Bone marrow (tissue), 2 donors: Measurements from ENCODE around the gene NDUFS3.
"Not testable (repeated sequence)": the region's sequence is repeated elsewhere in the genome, so short reads cannot be mapped to it uniquely, and the experiment has no call there.

Experiments used
- DNase-seq, 2 donors: peaks; one replicate each; lab custom pipeline; 2025; lab: John Stamatoyannopoulos, UW

Gene NDUFS3

DNA sequence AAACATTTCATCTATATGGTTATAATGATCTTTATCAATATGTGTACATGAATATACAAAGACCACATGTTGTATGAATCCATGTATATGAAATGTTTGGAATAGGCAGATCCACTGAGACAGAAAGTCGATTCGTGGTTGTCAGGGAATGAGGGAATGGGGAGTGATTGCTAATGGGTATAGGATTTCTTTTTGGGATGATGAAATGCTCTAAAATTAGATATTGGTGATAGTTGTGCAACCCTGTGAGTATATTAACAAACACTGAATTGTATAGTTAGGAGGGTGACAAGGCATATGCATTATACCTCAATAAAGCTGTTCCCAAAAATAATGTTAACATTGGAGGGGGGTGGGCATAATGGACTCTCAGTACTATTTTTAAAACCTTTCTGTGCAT lies 18.4 kb upstream of the NDUFS3 start:
- DNase-seq = no peak

DNA sequence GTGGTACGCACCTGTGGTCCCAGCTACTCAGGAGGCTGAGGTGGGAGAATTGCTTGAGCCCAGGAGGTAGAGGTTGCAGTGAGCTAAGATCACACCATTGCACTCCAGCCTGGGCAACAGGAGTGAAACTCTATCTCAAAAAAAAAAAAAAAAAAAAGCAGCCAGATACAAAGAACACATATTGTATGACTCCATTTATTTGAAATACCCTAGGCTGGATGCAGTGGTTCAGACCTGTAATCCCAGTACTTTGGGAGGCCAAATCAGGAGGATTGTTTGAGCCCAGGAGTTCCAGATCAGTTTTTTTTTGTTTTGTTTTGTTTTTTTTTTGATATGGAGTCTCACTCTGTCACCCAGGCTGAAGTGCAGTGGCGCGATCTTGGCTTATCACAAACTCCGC lies 16.5 kb upstream of the NDUFS3 start:
- not testable (repeated sequence) for DNase-seq

DNA sequence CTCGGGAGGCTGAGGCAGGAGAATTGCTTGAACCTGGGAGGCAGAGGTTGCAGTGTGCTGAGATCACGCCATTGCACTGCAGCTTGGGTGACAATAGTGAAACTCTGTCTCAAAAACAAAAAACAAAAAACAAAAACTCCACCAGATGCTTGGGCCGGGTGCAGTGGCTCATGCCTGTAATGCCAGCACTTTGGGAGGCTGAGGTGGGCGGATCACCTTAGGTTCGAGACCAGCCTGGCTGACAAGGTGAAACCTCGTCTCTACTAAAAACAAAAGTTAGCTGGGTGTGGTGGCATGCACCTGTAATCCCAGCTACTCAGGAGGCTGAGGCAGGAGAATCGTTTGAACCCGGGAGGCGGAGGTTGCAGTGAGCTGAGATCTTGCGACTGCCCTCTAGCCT lies 14.5 kb upstream of the NDUFS3 start:
- not testable (repeated sequence) for DNase-seq

DNA sequence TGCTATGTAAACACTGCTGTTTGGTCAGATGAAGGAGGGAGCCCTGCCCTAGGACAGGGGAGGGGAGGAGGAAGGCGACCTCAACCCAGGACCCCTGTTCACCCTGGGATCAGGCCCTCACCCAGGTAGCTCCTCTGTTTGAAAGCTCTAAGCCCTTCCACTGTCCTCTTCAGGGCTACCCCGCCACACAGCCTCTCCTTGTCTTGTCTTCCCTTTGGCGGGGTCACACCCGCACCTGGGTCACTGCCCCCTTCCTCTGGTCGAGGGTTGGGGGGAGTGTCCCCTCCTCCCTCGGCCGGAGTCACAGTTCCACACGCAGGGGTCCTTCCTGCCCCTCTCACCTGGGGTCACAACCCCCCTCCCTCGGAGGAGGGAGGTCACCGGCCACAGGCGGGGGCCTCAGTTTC lies 13.9 kb upstream of the NDUFS3 start:
- DNase-seq = no peak

DNA sequence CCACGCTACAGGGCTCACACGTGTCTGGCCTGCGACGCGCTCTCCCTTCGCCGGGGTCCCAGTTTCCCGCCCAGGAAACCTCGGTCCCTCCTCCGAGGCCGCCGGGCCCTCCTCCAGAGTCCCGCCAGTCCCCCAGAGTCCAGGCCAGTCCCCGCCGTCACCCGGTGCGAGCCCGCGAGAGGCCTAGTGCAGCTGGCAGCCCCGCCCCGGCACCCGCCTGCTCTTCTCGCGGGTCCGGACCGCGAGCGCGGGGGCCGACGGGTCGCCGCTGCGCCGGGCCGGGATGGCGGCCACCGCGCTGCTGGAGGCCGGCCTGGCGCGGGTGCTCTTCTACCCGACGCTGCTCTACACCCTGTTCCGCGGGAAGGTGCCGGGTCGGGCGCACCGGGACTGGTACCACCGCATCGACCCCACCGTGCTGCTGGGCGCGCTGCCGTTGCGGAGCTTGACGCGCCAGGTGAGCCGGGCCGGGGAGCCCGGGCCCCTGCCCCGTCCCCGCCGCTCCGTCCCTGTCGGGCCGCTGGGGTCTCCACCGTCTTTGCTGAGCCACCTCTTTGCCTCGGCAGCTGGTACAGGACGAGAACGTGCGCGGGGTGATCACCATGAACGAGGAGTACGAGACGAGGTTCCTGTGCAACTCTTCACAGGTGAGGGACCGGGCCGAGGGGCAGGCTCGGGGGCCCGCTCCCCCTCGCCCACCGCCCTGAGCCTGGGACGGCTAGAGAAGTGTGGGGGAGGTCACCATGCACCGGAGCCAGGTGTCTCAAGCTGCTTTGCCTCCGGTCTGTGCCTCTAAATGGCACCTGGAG lies 13.3 kb upstream of the NDUFS3 start, which contains the start of gene PTPMT1:
PTPMT1 (plus strand) TSS at position 260 of the 809 bp plus-strand sequence; CDS start at position 284, 24 bp downstream.
- DNase-seq = peak; percentile 21 to 30

DNA sequence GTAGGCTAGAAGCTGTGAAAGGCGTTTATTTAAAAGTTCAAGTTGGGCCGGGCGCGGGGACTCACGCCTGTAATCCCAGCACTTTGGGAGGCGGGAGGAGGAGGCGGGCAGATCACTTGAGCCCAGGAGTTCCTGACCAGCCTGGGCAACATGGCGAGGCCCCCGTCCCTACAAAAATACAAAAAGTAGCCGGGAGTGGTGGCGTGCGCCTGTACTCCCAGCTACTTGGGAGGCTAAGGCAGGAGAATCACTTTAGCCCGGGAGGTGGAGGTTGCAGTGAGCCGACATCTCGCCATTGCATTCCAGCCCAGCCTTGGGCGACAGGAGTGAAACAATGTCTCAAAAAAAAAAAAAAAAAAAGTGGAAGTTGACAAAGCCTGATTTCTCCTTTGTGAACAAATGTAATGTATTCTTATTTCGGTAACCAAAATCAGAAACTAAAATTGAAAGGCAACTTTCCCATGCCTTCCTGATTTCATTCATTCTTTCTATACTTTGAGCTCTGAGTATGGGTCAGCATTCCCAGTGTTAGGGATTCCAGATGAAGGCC lies 12.7 kb upstream of the NDUFS3 start:
- no peak for DNase-seq

DNA sequence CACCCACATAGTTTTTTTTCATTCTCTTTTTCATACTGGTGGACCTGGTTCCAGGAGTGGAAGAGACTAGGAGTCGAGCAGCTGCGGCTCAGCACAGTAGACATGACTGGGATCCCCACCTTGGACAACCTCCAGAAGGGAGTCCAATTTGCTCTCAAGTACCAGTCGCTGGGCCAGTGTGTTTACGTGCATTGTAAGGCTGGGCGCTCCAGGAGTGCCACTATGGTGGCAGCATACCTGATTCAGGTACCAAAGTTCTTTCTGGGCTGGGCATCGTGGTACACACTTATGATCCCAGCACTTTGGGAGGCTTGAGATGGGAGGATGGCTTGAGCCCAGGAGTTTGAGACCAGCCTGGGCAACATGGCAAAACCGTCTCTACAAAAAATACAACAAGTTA lies 9.2 kb upstream of the NDUFS3 start:
- DNase-seq = no peak

DNA sequence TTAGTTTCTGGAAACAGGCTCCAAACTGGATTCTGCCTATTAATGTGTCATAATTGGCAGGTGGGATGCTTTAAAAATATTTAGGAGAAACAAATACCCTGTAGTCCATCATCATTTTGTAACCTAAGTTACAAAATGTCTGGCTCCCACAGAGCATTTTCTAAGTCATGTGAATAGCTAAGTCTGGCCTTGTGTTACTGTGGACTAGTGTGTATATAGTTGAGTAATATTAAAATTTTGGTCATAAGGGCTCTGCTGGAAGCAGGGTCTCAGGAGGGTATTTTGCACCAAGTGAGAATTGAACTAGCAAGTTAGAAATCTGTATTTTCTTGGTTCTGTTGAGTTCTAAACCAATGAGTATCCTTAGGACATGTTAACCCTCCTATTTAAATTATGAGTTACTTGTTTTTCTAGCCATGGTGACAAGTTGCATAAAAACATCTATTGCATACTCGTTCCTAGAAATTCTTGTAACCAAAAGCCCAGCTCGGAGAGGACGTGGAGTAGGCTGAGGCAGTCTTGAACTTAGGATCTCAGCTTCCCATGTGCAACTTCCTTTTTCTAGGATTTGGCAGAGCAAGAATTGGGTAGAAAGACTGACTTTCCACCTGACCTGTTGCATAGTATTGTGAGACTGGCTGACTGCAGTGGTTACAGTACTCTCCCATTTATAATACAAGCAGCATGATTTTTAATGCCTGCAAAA lies 8.1 kb upstream of the NDUFS3 start:
- no peak for DNase-seq

DNA sequence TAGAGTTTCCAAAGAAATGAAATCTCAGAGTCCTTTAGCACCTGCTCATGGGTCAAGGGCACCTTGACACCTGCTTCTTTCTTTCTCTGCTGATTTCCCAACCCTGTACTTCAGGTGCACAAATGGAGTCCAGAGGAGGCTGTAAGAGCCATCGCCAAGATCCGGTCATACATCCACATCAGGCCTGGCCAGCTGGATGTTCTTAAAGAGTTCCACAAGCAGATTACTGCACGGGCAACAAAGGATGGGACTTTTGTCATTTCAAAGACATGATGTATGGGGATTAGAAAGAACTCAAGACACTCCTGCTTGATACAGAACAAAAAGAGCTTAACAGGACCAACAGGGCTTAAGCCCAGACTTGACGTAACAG lies 7.5 kb upstream of the NDUFS3 start:
- DNase-seq = no peak

DNA sequence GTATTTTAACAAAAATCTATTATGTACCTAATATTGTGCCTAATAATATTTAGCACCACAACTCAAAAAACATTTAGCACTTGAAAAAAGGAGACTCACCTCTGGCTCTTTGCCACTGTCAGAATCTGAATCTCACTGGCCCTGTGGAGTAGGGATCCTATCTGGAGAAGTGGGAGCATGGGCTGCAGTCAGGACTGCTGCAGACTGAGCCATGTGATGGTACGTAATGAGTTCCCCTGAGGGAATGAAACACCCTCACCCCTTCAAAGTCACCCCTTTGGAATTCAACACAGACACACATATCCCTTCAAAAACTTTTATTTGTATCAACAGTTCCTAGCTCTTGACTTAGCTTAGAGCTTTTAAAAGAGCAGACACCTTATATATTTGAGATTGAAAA lies 7.0 kb upstream of the NDUFS3 start:
- DNase-seq = no peak

DNA sequence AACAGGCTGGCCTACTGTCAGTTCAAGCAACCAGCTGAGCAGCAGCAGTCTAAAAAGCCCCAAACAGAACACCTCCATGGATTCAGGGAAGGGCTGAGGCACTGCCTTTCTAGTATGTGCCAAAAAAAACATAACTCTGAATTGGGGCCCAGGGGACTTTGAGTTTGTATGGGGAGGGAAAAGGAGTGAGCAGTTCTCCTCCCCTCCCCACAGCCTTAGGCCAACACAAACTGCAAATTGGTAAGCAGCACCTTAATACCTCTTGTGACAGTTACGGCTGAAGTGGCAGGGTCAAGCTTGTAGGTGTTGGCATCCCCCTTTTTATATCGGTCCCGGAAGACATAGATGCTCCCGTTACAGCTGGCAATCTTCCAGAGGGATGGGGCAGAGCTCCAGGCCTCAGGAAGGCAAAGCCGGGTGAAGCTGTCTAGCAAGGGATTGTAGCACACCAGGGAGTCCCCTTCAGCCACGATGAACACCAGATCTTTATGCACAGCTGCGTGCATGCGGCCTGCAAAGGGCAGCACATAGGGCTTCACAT lies 6.1 kb upstream of the NDUFS3 start:
- no peak for DNase-seq

DNA sequence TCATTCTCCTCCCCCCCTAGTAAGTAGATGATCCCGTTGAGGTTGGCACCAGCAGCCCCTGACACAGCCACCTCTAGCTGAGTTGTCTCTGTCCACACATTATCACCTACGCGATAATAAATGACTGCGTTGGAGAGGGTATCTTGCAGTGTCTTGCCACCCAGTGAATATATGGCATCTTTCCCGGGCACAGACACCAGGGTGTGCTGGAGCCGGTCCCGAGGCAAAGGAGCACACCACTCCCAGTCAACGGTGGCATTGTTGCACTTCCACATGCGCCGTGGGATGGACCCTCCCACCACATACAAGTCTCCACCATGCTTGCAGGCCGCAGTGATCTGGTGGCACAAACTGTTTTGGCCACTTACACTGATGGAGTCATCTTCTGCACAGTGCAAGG lies 5.6 kb upstream of the NDUFS3 start:
- no peak for DNase-seq

DNA sequence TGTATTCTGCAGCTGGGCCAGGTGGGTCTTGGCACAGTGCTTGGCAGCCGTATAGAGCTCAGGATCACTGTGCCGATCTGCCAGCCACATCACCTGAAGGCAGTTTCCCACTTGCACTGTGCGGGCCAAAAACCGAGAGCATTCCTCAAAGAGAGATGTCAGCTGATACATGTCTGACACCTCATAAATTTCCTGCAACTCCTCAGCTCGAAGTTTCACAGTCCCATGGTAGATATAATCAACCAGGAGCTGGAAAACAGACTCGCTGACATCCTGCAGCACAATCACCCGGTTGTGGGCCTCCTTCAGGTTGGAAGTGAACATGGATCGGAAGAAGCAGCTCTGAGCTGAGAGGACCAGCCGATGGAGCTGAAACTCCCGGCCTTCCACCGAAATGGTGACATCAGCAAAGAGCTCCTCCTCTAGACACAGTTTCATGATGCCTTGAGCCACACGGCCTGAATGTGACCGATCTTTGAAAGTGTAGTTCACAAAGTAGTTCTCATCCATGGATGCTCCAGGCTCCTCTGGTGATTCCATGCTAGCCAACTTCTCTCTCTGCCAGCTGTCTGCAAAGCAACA lies 1.3 kb upstream of the NDUFS3 start:
- no peak for DNase-seq

DNA sequence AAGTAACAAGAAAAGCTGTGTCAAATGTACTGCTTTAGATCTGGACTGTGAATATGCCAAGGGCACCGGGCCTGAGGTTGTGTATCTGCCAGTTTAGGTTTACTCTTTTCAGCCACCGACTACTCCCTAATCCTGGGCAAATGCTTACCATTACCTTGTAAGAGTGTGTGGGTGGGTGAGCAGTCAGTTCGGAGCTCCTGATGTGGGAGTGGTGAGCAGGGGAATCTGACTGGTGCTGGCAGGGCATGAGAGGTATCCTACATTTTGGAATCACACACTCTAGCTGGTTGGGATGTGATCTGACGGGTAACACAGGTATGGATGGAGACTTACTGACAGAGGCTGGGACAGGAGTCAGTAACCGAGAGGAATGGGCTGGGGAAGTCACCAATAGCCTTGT lies 5.0 kb downstream of the NDUFS3 start:
- DNase-seq = no peak

DNA sequence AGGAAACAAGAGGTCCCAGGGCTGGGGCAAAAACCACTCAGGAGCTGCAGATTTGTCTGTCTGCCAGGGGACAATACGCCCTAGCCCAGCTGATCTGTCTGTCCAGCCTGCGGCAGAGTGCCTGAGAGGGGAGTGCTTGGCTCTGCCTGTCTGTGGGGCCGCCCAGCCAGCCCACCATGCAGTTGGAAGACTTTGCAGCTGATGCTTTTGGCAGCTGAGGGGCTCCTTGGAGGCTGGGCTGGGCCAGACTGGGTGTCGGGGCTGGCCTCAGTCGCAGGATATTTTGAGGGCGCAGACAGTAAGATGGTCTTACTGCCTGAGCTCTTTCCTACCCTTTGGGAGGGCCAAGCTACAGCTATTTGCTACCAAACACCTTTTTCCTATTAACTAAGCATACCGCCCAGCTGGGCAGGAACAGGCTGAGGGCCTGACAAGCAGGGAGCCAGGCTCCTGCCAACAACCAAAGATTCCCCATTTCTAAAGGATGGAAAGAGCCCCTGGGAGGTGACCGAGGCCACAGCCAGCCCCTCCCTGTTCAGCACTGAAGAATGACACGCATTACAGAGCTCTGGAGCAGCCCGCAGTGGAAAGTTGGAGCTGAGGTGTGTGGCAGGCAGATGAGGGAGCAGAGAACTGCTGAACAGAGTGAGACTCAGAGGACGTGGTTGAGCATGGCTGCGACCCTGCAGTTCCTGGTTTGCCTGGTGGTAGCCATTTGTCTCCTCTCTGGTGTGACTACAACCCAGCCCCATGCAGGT lies 7.4 kb downstream of the NDUFS3 start, which contains the start of gene FAM180B:
FAM180B (plus strand) TSS at position 581 of the 758 bp plus-strand sequence; CDS start at position 672, 91 bp downstream.
- DNase-seq = no peak

DNA sequence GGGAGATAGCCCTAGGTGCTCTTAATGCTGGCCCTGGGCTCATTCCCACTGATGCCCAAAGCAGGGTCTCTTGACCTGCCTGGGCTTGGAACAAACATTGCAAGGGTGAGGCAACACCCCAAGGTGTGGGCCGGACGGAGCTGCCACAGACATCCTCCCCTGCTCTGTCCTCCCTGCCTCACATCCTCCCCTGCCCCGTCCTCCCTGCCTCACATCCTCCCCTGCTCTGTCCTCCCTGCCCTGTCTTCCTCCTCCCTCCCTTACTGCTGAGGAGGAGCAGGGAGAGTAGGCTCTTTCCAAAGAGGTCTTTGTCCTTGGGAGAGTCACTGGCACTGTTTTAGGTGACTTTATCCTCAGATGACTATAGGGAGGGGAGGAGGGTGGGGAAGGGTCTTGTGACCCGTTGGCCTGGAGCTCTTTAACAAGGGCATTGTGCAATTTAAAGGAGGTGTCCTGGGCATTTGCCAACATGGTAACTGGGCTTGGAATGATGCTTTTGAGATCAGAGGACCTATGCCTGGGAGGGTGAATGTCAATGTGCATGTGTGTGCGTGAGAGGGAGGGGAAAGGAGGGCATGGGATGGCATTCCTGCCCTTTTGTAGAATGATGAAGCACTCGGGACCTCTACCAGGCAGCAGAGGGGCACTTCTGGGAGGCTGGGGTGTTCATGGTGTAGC lies 8.3 kb downstream of the NDUFS3 start:
- no peak for DNase-seq

DNA sequence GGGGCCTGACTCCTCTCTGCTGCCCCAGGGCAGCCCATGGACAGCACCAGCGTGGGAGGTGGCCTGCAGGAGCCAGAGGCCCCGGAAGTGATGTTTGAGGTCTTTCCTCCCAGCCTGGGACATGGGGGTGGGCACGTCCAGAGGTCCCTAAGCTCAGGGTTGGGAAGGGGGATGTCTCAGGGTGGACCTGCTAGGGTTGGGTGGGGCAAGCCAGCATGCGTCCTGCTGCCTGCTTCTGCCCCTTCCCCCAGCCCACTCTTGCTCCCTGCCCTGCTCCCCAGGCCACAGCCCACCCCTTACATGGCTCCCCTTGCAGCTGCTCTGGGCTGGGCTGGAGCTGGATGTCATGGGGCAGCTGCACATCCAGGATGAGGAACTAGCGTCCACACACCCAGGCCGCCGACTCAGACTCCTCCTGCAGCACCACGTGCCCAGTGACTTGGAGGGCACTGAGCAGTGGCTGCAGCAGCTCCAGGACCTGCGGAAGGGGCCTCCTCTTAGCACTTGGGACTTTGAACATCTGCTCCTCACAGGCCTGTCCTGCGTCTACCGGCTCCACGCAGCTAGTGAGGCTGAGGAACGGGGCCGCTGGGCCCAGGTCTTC lies 9.0 kb downstream of the NDUFS3 start:
- DNase-seq = peak; percentile 20 to 59

DNA sequence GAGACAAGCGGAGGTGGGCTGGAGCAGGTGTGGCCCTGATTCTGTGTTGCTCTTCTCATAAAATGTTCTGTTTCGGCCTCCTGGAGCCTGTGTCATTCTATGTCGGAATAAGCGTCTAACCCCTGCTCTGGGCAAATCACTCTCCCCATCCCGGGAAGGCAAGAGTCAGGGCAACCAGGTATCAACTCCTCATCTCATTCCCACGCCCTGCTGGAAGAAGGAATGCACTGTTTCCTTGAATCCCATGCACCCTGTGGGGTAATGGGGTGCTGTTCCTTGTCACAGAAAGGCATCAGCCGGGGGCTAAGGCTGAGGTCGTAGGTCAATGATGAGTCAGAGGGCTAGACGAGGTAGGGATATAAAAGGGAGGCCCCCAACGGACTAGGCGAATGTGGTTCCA lies 10.2 kb downstream of the NDUFS3 start:
- no peak for DNase-seq

DNA sequence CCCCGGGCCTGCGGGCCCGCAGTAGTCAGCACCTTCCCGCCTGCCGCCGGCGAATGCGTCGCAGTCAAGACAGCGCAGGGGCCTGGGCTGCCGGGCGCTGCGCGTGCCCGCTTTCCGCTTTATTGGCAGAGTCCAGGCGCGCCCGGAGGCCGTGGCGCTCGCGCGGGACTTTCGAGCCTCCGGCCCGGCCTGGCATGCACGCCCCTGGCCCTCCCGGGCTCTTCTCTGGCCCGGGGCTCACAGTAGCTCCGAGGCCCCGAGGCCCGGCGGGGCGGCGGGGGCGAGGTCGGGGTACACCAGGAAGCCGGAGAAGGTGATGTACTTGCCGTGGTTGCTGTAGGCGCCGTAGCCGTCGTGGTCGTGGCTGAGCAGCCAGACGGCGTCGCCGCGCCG lies 10.7 kb downstream of the NDUFS3 start:
- no peak for DNase-seq

DNA sequence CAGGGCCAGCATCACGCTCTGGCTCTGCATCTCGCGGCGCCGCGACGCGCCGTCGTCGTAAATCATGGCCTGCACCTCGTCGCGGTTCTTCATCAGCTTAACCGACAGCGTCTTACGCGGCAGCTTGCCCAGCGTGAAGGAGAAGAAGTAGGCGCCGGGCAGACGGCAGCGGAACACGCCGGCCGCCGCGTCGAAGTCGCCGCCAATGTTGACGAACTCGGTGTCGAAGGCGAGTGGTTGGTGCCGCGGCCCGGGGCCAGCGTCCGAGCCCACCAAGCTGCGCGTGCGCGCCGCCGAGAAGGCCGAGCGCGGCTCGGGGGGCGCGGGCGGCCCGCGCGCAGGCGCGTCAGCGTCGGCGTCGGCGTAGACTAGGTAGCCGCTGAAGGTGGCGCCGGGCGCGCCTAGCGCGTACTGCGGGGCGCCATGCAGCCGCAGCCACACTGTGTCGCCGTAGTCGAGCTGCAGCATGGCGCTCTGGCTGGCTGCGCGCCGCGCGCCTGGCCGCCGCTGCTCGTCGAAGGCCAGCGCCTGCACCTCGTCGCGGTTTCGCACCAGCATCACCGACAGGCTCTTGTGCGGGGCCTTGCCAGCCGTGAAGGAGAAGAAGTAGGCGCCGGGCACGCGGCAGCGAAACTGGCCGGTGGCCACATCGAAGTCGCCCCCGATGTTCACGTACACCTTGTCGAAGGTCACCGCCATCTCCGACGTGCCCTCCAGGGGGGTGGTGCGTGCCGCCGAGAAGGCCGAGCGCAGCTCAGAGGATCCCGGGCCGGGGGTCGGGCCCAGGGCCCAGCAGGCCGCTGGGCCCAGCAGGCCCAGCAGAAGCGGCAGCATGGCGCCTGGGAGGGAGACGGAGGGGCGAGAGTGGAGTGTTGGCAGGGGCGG lies 11.3 kb downstream of the NDUFS3 start:
- DNase-seq = no peak
